Activated CD4-positive, alpha-beta T cell treated with anti-CD3 and anti-CD28 coated beads, Interleukin-2, Interleukin-6, amounts not matched to agents 100 ng/mL and 50 ng/mL, durations not matched to agents 16 hours and 8 hours (primary cell): ENCODE data around the gene ZDHHC4.

Source experiments
- DNase-seq: peaks from one replicate; pipeline ENCODE4 v3.0.0-alpha.2; 2020

The ZDHHC4 gene

GRCh38 chr7:6577369-6578113 lies at the start of gene ZDHHC4:
TSS of gene ZDHHC4 (plus strand) at chr7:6577454. CDS start at chr7:6580562, 3,108 bp downstream.
- peak; percentile 94 for DNase-seq

GRCh38 chr7:6528401-6529130 lies 48.7 kb upstream of the ZDHHC4 start:
- no peak for DNase-seq

GRCh38 chr7:6529643-6530042 lies 47.6 kb upstream of the ZDHHC4 start:
- no peak for DNase-seq

GRCh38 chr7:6530626-6531491 lies 46.4 kb upstream of the ZDHHC4 start:
- DNase-seq, result peak; percentile 48

- no peak for DNase-seq
These were observed 45.6 kb upstream of the ZDHHC4 start for GRCh38 chr7:6531492-6532279.

GRCh38 chr7:6532516-6532915 lies 44.7 kb upstream of the ZDHHC4 start:
- no peak for DNase-seq

GRCh38 chr7:6533893-6534495 lies 43.3 kb upstream of the ZDHHC4 start:
- peak; percentile 20 for DNase-seq

- no peak for DNase-seq
These were observed 40.7 kb upstream of the ZDHHC4 start for GRCh38 chr7:6536262-6537260.

GRCh38 chr7:6542368-6542767 lies 34.9 kb upstream of the ZDHHC4 start:
- DNase-seq, result no peak

- DNase-seq, result no peak
These were observed 31.7 kb upstream of the ZDHHC4 start for GRCh38 chr7:6545398-6546126.

- DNase-seq, result no peak
These were observed 30.6 kb upstream of the ZDHHC4 start for GRCh38 chr7:6546498-6547251.

- DNase-seq, result no peak
These were observed 29.9 kb upstream of the ZDHHC4 start for GRCh38 chr7:6547400-6547799.

- DNase-seq, result no peak
These were observed 26.2 kb upstream of the ZDHHC4 start, which contains the start of gene GRID2IP for GRCh38 chr7:6551016-6551511. TSS of gene GRID2IP (minus strand) at chr7:6551461. CDS start at chr7:6551436, 25 bp downstream.

- no peak for DNase-seq
These were observed 23.7 kb upstream of the ZDHHC4 start for GRCh38 chr7:6553448-6554044.

GRCh38 chr7:6554848-6555247 lies 22.4 kb upstream of the ZDHHC4 start:
- no peak for DNase-seq

GRCh38 chr7:6556196-6556595 lies 21.1 kb upstream of the ZDHHC4 start:
- DNase-seq, result no peak

- DNase-seq, result no peak
These were observed 18.4 kb upstream of the ZDHHC4 start for GRCh38 chr7:6558837-6559236.

- no peak for DNase-seq
These were observed 17.4 kb upstream of the ZDHHC4 start for GRCh38 chr7:6559896-6560295.

GRCh38 chr7:6562106-6562505 lies 15.1 kb upstream of the ZDHHC4 start:
- no peak for DNase-seq
